B cell (primary cell): ENCODE results near the gene COG5. TPM values are rescaled to one million over a fixed set of nuclear protein-coding genes. Genes with fewer than 3 reads are reported as not detected.

Source experiments
- ATAC-seq: fragments of 200-7000 bp; cut with Tn5 transposase; one replicate; pipeline ENCODE4 v1.10.0; 2021; ENCODE audit warnings: low read depth, mild to moderate bottlenecking, moderate number of reproducible peaks, moderate library complexity
- CTCF ChIA-PET: fragments of 350-600 bp; sonication (Branson Sonifier 250); formaldehyde crosslinking; loops from one replicate; lab custom pipeline; 2021; ENCODE audit warnings: antibody characterized with exemption, inconsistent platforms; lab: Charles Lee
- POLR2A ChIA-PET: fragments of 350-600 bp; sonication (Branson Sonifier 250); formaldehyde crosslinking; loops from one replicate; lab custom pipeline; 2021; ENCODE audit warnings: antibody characterized with exemption; lab: Charles Lee
- DNase-seq: peaks from one replicate; pipeline ENCODE4 v3.0.0; 2013
- H2AFZ ChIP-seq: 2 replicates; pipeline ENCODE4 v1.6.1; 2012; ENCODE audit warnings: mild to moderate bottlenecking, low read depth, low read length; ENCODE audit not compliant: insufficient read depth, poor library complexity, severe bottlenecking
- H3K27ac ChIP-seq, 2 donors: 1 replicate in 1 of 2; 2 replicates in 1 of 2; pipeline ENCODE4 v1.5.1; 2012 to 2013; ENCODE audit warnings: low read length in 2 of 2, mild to moderate bottlenecking in 2 of 2, moderate library complexity in 1 of 2
- H3K27me3 ChIP-seq, 4 experiments: fragments of 200-600 bp in 1 of 4; sonication (generic) in 1 of 4; replicated peaks in 1 of 4; 1 replicate in 2 of 4; 2 replicates in 2 of 4; pipeline versions ENCODE4 v1.6.1 to v1.7.0; 2013 to 2016; ENCODE audit warnings: low read length in 3 of 4, mild to moderate bottlenecking in 2 of 4, mixed read lengths in 1 of 4, moderate library complexity in 1 of 4; ENCODE audit not compliant: insufficient read depth in 4 of 4, control insufficient read depth in 3 of 4; ENCODE audit errors: control extremely low read depth in 1 of 4
- H3K36me3 ChIP-seq, 2 experiments: replicated peaks in 1 of 2; 1 replicate in 1 of 2; 2 replicates in 1 of 2; pipeline versions ENCODE4 v1.6.1 to v1.7.1; 2013; ENCODE audit warnings: low read length in 1 of 2; ENCODE audit not compliant: insufficient read depth in 2 of 2, control insufficient read depth in 1 of 2; ENCODE audit errors: control extremely low read depth in 1 of 2, extremely low read depth in 1 of 2
- H3K4me1 ChIP-seq, 2 donors: fragments of 200-600 bp in 1 of 2; sonication (generic) in 1 of 2; 1 replicate in 1 of 2; 2 replicates in 1 of 2; pipeline versions ENCODE4 v1.5.1 to v1.6.1; 2013 to 2017; ENCODE audit warnings: low read length in 2 of 2; ENCODE audit not compliant: control insufficient read depth in 2 of 2, insufficient read depth in 2 of 2
- H3K4me2 ChIP-seq: replicated peaks from 2 replicates; pipeline ENCODE3; 2012; ENCODE audit warnings: mild to moderate bottlenecking, low read depth, low read length; ENCODE audit not compliant: poor library complexity, severe bottlenecking
- H3K4me3 ChIP-seq, 5 experiments: fragments of 200-600 bp in 1 of 5; sonication (generic) in 1 of 5; 1 replicate in 3 of 5; 2 replicates in 2 of 5; pipeline versions ENCODE4 v1.5.1 to v1.7.0; 2011 to 2016; ENCODE audit warnings: low read length in 4 of 5, mild to moderate bottlenecking in 4 of 5, low read depth in 2 of 5, control low read depth in 1 of 5, moderate library complexity in 1 of 5; ENCODE audit not compliant: insufficient read depth in 1 of 5; ENCODE audit errors: control extremely low read depth in 1 of 5, extremely low read depth in 1 of 5
- H3K79me2 ChIP-seq: fragments of 200-600 bp; sonication (generic); one replicate; pipeline ENCODE4 v1.6.0; 2016; ENCODE audit warnings: low read length; ENCODE audit not compliant: control insufficient read depth, insufficient read depth
- H3K9ac ChIP-seq: fragments of 200-600 bp; sonication (generic); 2 replicates; pipeline ENCODE4 v1.6.1; 2017; ENCODE audit warnings: mild to moderate bottlenecking, low read length, moderate library complexity
- H3K9me3 ChIP-seq, 3 donors: one replicate each; pipeline versions ENCODE4 v1.6.1 to v1.7.1; 2013; ENCODE audit warnings: low read length in 2 of 3; ENCODE audit not compliant: control insufficient read depth in 2 of 3, insufficient read depth in 1 of 3; ENCODE audit errors: control extremely low read depth in 1 of 3
- H4K20me1 ChIP-seq: 2 replicates; pipeline ENCODE4 v1.6.0; 2012; ENCODE audit warnings: mild to moderate bottlenecking, low read length; ENCODE audit not compliant: insufficient read depth, control insufficient read depth, poor library complexity, severe bottlenecking
- H3K27ac Mint-ChIP-seq: one replicate; pipeline ENCODE4 v1.8.0; 2021; ENCODE audit warnings: mixed read lengths
- H3K27me3 Mint-ChIP-seq: one replicate; pipeline ENCODE4 v1.8.0; 2021; ENCODE audit warnings: mixed read lengths
- H3K4me1 Mint-ChIP-seq: one replicate; pipeline ENCODE4 v1.8.0; 2021; ENCODE audit warnings: mixed read lengths
- H3K4me3 Mint-ChIP-seq: one replicate; pipeline ENCODE4 v1.8.0; 2021; ENCODE audit warnings: mixed read lengths
- H3K9me3 Mint-ChIP-seq: one replicate; pipeline ENCODE4 v1.8.0; 2022; ENCODE audit warnings: mixed read lengths; ENCODE audit not compliant: insufficient read depth
- EZH2 ChIP-seq: IDR thresholded peaks from 2 replicates; pipeline ENCODE4 v1.6.1; 2012; ENCODE audit warnings: borderline replicate concordance, low read depth, mild to moderate bottlenecking, moderate library complexity, low read length; ENCODE audit not compliant: insufficient read depth, poor library complexity, severe bottlenecking
- WGBS: methylation state at CpG from one replicate; pipeline ENCODE4 v1.1.5; 2013; ENCODE audit warnings: missing lambda C conversion rate; ENCODE audit not compliant: insufficient coverage; 5-methylcytosine and 5-hydroxymethylcytosine counted together
- intact Hi-C: fragments of 100-400 bp; cut with micrococcal nuclease; formaldehyde crosslinking; loops from one replicate; pipeline ENCODE4 v1.10.0; 2022
- polyA plus RNA-seq: library from polyadenylated mRNA; depleted of rRNA; stranded (reverse); fragments of >200 nt; gene quantifications from 2 replicates; pipeline ENCODE4 v1.2.3, GENCODE V29; 2012
- total RNA-seq, 2 donors: library from RNA; stranded (reverse); fragments of 120-200 nt in 1 of 2; gene quantifications; 1 replicate in 1 of 2; 2 replicates in 1 of 2; pipeline versions ENCODE4 v1.2.3 to v1.2.4, GENCODE V29; 2013 to 2022
- TF ChIP-seq, protein P1 (sequence below): fragments of 200-600 bp; IDR thresholded peaks from one replicate; pipeline ENCODE4 v1.8.0; 2022; ENCODE audit warnings: antibody characterized with exemption, mild to moderate bottlenecking

COG5 gene
- total and polyA plus RNA-seq, 2 donors (not counting 1 experiment from before 2014, with no cell fraction given) = 7.0 to 73.0 TPM

GRCh38 chr7:107208563-107208962 lies 355.2 kb downstream of the COG5 start:
- Histone ChIP-seq H3K79me2 (no peaks in the 10 kb centered on the region), H3K27me3 (no peaks in the 10 kb centered on the region), H3K4me2 (no peak overlapping the region), H3K27ac (peak overlapping the region in 1 of 2 donors; percentile 16), H3K4me3 (no peak overlapping the region), H2AFZ (no peak overlapping the region), H3K9ac (no peak overlapping the region), H3K36me3 (peaks cover 0 to 54% of the 10 kb centered on the region in 2 experiments), H3K4me1 (no peaks in the 10 kb centered on the region), H4K20me1 (no peaks in the 10 kb centered on the region), H3K9me3 (peaks cover 0 to 6% (median 1%) of the 10 kb centered on the region in 3 donors)
- no peak overlapping the region for H3K27ac Mint-ChIP-seq
- DNase-seq (no peak), ATAC-seq (no peak)
- intact Hi-C loops = no loop called here
- WGBS = 100% methylated on average over 2 of the region's 5 CpGs
- H3K4me1 Mint-ChIP-seq = no peaks in the 10 kb centered on the region
- ChIA-PET CTCF (no interaction called here), POLR2A (interaction anchor here (1.6 kb wide), 1 partner anchor 39 kb away, joined by 3 read pairs; no protein-coding TSS in a partner anchor)
- H3K4me3 Mint-ChIP-seq = no peak overlapping the region
- H3K27me3 Mint-ChIP-seq = no peaks in the 10 kb centered on the region
- no peaks in the 10 kb centered on the region for H3K9me3 Mint-ChIP-seq
- TF ChIP-seq EZH2 = no peak
- TF ChIP-seq, protein P1, sequence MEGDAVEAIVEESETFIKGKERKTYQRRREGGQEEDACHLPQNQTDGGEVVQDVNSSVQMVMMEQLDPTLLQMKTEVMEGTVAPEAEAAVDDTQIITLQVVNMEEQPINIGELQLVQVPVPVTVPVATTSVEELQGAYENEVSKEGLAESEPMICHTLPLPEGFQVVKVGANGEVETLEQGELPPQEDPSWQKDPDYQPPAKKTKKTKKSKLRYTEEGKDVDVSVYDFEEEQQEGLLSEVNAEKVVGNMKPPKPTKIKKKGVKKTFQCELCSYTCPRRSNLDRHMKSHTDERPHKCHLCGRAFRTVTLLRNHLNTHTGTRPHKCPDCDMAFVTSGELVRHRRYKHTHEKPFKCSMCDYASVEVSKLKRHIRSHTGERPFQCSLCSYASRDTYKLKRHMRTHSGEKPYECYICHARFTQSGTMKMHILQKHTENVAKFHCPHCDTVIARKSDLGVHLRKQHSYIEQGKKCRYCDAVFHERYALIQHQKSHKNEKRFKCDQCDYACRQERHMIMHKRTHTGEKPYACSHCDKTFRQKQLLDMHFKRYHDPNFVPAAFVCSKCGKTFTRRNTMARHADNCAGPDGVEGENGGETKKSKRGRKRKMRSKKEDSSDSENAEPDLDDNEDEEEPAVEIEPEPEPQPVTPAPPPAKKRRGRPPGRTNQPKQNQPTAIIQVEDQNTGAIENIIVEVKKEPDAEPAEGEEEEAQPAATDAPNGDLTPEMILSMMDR = no peak

GRCh38 chr7:107208024-107208521 lies 355.6 kb downstream of the COG5 start:
- intact Hi-C loops = no loop called here
- POLR2A ChIA-PET = interaction anchor here (1.6 kb wide), 1 partner anchor 39 kb away, joined by 3 read pairs; no protein-coding TSS in a partner anchor
- H2AFZ ChIP-seq = no peak overlapping the region
- Mint-ChIP-seq H3K27me3 (no peaks in the 10 kb centered on the region), H3K4me3 (no peak overlapping the region), H3K27ac (peak overlapping the region; percentile 4), H3K4me1 (no peaks in the 10 kb centered on the region), H3K9me3 (no peaks in the 10 kb centered on the region)
- ATAC-seq (no peak), DNase-seq (no peak)
- no peaks in the 10 kb centered on the region for H3K4me1 ChIP-seq
- no peaks in the 10 kb centered on the region for H3K79me2 ChIP-seq
- no peaks in the 10 kb centered on the region for H4K20me1 ChIP-seq
- no peak overlapping the region for H3K4me2 ChIP-seq
- peaks cover 0 to under 1% (median 0%) of the 10 kb centered on the region in 3 donors for H3K9me3 ChIP-seq
- H3K36me3 ChIP-seq = peaks cover 0 to 58% of the 10 kb centered on the region in 2 experiments
- whole genome bisulfite sequencing = no CpG with 5 or more reads among the region's 3 CpGs
- peak overlapping the region in 1 of 2 donors; percentile 16 for H3K27ac ChIP-seq
- CTCF ChIA-PET = interaction anchor here (0.6 kb wide), 1 partner anchor 305 kb away, joined by 3 read pairs; no protein-coding TSS in a partner anchor
- H3K4me3 ChIP-seq = no peak overlapping the region
- no peaks in the 10 kb centered on the region for H3K27me3 ChIP-seq
- H3K9ac ChIP-seq = no peak overlapping the region
- TF ChIP-seq EZH2 = no peak
- TF ChIP-seq, protein P1 = no peak
